CD4-positive, alpha-beta T cell treated with Interferon alpha-2 for 1 hour (primary cell): ENCODE measurements around the gene LRRN3.

ENCODE experiments used
- DNase-seq, 2 donors: peaks; one replicate each; pipeline ENCODE4 v3.0.0-alpha.2; 2020 to 2022

The LRRN3 gene

DNA sequence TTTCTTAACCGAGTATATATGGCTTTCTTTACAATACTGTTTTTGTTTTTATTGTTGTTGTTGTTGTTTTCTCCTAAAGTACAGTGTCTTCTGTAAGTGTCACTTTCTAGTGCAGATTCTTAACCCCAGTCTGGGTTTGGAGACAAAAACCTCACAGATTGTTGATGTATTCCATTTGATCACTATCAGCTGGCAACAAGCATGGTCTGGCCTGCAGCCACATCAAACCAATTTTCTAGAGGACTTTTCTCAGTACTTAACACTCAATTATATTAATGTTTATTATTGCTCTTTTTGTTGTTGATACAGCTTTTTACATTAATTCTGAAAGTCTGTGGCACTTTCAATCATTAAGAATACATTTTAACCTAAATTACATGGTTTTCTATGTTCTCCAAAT, 17.1 kb downstream of the LRRN3 start:
- DNase-seq, result no peak

DNA sequence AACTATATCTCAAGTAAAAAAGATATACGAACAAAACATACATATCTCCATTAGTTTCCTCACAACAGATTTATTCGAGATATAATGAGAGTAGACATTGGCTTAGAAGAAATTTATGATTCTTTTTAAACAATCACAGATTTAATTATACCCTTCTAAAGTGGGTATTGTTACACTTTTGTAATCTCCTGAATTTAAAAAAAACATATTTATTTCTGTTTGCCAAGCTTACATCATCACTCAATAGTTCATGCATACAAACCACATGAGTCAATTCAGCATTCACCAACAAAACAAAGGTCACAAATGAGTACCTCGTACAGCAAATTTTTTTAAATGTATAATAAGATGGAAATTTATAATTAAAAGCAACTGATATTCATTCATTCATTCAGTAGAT, 17.6 kb downstream of the LRRN3 start:
- DNase-seq, result no peak

DNA sequence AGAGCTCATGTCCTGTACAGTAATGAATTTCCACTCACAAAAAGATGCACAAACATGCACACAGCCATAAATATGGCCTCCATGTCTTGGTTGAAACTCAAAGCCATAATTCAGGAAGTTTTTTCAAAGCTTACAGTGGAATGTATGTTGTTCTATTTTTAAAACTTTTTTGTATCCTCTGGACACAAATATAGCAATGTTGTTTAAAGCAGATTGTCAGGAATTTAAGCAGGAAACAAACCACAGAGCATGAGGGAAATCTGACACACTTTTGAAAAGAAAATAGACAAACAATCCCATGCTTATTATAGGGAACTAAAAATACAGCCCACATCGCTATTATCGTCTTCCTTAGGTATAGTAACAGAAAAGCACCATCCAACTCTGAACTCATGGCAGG, 21.5 kb downstream of the LRRN3 start:
- DNase-seq, result no peak

DNA sequence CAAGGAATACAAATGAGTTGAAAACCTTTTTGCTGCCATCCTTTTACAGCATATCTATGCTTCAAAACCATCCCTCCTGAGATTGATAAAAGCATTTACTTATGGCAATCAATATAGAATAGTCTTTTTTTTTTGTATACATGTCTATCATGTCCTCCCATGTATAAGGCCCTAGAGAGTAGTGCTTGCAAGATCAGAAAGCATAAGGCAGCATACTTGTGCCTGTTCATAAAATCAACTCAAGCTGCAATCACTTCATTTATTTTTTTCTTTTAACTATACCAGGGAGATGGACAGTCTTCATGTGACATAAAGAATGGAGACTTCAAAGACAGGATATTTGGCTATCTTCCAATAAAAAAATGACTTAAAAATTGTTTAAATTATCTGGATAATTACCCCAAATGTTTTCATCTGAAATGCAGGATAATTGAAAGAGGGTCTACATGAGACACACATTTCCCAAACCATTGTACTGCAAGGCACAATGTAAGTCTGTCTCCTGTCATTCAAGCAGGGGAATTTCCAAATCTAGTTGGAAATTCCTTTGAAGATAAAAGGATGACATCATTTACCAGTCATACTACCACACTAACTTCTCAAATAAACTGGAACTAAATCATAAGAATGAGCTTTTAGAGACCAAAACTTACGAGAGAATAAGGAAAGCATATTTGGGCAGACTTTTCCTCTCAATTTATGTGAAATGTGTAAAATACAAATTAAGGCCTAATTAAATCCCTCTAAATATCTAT, 22.5 kb downstream of the LRRN3 start:
- DNase-seq, result no peak

DNA sequence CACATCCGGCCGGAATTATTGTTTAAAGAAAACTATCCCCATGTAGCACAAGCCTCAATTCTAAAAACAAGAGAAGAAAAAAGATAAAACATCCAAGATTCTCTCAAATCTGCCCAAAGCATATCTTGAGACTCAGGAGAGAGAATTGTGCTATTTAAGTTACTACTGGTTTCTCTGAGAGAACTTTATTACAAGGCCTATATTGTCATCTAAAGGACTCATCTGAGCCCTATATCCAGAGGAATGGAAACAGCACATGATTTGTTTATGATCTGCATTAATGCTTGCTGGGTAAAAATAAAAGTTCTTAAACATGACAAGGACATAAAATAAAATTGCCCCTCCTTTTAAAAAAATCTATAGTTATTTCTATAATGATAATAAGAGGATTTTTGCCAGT, 25.0 kb downstream of the LRRN3 start:
- no peak for DNase-seq

DNA sequence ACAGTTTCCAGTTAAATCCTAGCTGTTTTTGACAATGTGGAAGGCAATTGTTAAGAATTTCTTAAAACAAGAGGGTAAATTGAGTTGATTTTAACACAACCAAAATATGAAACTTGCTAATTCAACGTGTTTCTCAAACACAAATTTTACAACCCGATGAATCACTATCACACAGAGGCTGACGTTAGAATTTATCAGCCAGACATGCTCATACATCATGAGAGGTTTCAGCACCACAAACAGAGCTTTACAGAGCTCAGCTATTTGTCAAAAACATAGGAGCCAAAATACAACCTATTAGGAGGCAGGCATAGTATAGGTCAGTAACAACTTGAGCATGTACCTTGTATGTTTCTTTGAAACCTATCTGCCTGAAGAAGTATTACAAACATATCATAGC, 36.1 kb downstream of the LRRN3 start:
- no peak for DNase-seq

DNA sequence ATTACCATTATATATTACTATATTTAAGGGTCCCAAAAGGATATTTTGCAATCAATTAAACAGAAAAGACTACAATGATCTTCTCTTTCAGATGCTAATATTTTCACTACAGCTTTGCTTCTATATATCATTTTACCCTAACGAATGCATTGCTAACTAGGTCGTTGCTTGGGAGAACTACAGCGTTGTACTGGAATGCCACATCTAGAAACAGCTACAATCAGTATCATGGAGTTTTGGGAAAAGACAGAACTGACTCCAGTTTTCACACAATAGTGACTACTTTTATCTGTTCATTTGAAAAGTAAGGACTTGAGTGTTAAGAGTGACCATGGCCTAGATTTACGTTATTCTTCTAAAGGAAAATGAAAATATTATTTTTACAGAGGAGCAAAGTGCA, 38.5 kb downstream of the LRRN3 start:
- DNase-seq, result no peak

DNA sequence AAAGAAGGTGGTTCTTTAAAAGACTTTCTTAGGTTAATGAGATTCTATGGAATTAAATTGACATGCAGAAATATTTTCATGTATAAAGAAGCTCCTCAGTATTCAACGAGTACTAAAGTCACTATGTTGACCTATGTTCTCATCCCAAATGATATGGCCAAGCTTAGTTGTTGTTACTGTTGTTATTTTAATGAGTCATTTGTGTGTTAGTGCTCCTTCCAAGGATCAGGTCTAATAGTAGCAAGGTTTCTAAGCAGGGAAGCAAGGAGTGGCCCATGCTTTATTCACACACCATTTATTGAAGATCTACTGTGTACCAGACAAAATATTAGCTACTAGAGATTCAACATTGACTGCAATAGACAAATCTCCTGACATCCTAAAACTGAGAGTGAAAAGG, 41.9 kb downstream of the LRRN3 start:
- DNase-seq, result no peak

DNA sequence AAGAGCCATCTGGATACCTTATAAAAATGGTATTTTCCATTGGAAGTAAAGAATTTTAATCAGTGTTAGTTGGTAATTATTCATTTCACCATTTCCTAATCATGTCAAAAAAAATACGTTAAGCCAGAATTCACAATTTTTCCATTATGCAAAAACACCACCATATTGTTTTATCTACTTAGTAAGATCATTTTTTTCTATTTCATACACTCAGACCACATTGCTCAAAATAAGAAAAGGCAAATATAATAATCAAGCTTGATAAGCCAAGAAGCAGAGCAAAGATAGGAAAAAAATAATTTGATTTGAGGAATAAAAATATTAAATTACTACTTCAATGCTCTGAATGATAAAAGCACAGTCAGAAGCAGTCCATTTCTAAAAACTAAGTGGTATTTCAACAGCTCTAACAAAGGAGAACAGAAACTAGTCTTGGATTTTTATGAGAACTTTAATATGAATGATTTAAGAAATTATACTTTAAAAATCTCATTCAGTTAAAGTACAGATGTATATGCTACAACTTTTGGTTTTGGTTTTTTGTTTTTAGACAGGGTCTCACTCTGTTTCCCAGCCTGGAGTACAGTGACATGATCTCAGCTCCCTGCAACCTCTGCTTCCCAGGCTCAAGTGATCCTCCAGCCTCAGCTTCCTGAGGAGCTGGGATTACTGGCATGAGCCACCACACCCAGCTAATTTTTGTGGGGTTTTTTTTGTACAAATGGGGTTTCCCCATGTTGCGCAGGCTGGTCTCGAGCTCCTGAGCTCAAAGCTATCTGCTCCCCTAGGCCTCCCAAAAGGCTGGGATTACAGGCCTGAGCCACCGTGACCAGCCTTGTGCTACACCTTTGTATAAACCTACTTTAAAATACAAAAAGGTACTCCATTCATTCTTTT, 46.6 kb downstream of the LRRN3 start:
- DNase-seq, result peak; percentile 4 to 16

DNA sequence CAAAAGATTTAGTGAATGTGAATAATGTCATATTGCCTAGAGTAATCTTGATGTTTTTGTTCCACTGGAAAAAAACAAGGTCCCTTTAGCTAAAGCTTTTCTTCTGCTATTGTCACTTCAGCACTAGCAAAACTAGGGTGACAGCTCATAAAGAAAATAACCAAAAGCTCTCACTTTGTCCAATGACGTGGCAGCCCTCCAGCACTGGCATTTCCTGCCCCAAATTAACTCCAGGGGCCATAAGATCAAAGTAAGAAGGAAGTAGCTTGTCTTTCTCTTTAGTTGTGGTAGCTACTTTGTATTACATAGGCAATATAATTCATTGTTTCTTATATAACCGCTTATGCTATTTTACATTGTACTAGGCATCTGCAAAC, 47.3 kb downstream of the LRRN3 start:
- DNase-seq, result peak; percentile 23 to 61

DNA sequence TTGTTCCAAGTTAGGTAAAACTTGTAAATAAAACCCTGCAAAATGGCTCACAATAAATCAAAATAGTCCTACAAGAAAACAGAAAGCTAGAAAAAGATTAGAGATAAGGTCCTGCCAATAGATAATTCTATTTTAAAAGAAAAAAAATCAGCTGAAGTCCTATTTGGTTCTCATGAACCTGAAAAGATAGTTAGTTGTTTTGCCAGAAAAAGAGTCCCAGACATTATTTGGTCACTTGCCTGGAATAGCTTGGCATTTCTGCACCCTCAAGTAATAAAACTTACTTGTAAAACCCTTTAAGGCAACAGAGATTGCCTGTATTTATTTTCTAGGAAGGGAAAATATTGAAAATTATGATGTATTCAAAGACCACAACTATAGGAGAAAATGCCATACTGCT, 47.7 kb downstream of the LRRN3 start:
- DNase-seq, result no peak

DNA sequence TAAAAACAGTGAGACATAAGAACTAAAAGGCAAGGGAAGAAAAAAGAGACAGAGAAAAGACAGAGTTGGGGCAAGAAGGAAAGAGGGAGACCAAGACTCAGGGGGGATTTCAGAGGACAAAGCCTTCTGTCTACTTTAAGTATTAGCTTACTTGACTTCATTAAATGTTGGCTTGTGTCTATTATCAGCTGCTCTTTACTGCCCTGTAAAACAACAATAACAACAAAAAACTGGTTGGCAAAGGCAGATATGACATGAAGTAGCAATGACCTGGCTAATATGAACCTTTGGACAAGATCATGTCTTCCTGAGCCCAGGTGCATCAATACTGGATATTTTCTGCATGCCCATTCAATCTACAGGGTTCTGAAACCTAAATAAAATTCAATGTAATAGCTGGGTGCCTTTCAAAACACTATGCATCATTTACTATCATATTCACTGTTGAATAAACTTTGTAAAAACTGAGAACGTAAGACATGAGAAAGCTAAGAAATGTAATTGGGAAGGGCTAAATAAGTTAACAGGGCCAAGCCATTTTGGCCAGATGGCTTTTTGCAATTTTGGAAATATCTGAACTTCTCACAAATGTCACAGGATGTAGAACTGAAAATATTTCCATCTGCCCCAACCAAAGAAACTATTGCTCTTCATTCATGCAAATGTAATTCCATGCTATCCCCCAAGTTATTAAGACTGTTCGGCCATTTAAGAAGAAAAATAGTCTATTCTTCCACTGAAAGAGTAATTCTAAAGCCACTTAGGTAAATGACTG, 49.4 kb downstream of the LRRN3 start:
- no peak for DNase-seq

DNA sequence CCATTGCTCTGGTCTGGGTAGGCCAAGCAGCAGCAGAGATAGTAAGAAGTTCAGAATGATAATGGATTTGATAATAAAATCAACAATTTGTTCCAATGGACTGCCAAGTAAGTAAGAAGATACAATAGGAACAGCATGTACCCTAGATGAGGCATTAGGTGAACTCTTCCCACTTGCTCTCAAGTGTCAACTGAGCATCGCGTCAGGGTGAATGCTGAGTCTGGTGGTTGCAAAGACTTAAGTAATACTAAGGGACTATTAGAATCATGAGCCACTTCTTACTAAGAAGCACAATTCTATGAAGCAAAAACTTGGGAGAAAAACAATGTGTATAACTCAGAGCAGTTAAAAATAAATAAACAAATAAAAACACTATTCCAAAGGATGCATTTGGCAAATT, 54.5 kb downstream of the LRRN3 start:
- DNase-seq, result no peak

DNA sequence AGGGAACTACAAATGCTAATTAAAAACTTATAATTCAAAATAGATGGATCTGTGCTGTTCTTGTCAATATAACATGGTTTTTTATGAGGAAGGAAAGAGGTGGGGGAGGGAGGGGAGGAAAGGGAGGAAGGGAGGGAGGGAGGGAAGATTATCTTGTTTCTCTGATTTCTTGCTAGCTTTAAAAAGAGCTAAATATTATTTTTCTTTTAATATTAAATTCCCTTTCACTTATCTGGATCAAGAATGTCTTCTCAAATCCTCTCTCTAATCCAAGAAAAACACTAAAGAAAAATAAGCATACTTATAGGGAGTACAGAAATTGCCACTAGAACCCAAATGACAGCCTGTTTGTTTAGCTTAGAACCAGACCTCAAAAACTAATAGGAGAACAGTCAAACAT, 55.2 kb downstream of the LRRN3 start:
- DNase-seq, result no peak

DNA sequence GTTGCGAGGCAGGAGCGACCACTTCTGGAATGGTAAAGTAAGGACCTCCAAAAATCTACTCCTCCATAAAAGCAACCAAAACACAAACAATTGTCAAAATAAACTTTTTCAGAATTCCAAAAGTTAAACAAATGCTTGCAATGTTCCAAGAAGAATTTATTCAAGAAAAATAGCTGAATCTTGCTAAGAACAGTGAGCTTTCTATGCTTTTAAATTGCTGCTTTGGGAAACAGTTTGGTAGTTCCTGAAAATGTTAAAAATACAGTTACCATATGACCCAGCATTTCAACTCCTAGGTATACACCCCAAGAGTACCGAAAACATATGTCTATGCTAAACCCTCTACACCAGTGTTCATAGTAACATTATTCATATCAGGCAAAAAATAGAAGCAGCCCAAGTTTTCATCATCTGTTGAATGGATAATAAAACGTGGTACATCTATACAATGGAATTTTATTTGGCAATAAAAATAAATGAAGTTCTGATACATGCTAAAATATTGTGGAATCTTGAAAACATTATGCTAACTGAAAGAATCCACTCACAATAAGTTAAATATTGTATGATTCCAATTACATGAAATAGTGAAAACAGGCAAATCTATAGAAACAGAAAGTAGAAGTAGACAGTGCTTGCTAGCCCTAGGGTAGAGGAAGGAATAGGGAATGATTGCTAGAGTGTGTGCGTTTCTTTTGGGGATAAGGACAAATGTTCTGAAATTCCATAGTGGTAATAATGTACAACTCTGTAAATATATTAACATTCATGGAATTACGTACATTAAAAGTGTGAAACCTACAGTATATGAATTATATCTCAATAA, 57.0 kb downstream of the LRRN3 start:
- DNase-seq, result no peak

DNA sequence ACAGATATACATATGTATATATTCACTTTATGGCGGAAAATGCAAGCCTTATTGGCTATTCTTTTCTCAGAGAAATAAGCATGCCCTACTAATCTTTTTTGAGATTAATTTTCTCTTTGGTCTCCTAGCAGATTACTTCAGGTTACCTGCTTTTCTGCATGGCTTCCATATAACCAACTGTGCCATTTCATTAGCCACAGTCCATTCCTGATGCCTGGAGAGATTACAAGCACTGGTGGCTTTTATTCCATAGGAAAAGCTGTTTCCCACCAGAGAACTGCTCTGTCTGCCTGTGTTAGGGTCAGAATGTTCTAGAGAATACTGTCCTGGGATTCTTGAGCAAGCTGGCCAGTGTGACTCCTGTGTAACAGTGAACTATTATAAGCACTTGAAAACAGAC, 59.8 kb downstream of the LRRN3 start:
- DNase-seq, result no peak

DNA sequence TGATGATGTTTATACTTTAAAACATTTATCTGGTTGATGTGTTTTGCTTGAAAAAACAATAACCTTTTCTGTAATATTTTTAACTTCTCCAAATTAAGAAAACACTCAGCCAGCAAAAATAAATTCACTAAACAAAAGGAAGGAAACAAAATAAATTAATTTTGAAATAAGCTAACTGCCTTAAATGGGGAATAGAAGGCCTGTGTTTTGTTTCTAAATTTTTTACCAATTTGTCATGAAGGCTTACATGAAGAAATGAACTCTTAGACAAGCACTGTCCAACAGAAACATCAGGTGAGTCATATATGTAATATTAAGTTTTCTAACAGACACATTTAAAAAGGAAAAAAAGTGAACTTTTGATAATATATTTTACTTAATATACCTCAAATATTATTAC, 68.5 kb downstream of the LRRN3 start:
- no peak for DNase-seq

DNA sequence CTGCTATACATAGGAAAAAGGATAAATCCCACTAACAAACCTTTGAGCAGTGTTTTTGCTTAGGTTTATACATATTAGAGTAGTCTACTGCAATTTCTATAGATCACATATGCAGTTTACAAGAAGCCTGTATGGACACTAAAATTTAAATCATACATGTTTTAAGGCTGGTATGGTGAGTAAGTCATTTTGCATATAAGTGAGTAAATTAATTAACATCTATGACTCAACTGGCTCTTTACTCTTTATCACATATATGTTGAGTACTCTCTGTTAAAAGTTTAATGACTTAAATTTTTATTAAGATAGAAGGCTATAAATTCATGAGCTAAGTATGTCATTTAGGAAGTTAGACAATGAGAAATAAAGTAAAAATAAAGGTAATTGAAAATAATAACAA, 69.4 kb downstream of the LRRN3 start:
- DNase-seq, result no peak

DNA sequence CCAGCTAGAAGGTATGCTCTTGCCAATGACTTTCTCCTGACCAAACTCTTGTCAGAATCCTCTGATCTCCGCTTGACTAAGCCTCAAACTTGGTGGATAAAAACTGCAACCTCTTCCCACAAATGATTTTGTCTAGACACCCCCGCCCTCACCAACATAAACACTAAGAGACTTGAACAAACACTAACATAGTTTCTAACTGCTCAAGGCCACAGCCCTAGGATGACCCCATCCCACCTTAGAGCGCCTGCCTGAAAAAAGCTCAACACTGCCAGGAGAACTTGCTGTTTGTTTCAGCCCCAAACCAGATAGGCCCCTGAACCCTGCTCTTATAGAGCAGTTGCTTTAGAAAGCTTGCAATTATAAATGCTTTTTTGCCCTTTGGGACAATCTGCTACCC, 71.8 kb downstream of the LRRN3 start:
- DNase-seq, result no peak

DNA sequence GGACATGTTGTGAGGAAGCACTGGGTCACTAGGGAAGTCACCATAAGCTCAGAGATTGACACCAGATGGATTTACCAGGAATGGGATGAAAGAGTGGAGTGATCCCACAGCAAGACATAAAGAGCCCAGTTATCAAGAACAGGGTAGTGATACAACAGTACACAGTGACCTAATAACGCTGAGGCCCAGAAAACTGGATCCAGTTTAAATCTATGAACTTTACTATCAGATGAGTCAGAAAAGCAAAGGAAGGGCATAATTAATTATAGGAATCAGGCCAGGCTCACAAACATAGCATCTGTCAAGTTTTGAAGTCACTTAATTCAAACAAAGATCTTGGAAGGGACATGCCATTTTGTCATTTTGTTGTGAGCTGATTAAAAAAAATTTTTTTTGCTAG, 73.5 kb downstream of the LRRN3 start:
- no peak for DNase-seq

DNA sequence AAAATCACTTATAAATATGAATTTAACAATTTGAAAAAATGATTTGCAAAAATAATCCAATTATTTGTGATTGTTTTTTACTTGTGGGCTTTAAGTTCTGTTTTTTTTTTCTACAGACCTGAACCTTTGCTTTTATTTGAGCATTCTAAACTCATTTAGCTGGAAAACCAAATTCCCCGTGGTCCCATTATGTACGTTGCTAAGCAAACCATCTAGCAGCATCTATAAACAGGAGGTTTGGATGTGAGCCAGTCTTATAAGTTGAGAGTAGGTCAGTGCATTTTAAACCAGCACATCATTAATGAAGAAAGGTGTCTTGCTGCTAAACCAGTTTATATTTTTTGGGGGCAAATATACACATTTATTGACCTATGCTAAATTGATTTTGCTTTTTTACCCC, 77.3 kb downstream of the LRRN3 start:
- no peak for DNase-seq

DNA sequence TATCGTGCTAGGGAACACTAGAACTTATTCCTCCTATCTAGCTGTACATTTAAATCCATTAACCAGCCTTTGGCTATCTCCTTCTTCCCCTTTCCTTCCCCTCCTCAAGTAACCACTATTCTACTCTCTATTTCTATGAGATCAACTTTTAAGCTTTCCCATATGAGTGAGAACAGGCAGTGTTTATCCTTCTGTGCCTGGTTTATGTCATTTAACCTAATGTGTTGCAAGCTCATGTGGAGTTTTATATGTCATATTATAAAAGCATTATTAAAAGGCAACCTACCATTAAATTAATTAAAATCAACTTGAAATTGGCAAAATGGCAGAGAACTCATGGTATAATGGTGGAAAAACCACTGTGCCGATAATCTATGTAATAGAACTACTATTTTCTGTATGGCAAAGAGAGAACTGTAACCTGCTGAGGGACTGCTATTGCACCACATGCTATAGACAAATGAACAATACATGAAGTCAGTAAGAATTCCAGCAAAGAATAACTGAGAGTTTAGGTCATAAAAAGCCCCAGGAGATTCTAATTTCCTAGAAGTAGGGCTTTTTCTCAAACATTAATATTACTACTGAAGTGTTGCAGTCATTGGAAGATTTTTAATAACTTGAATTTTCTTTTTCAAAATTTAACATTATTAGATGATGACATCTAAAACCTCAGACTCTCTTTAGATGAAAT, 81.8 kb downstream of the LRRN3 start:
- DNase-seq, result no peak
